WI38 (cell line): ENCODE data around the gene TARDBP.
A peak's percentile ranks its signal among the peaks of the same experiment; 100 is the strongest.

ENCODE experiments used
- H3K4me3 ChIP-seq: 2 replicates; pipeline ENCODE4 v1.5.1; 2011; ENCODE audit warnings: low read depth, mild to moderate bottlenecking, control low read depth, low read length
- TF ChIP-seq, protein P1 (sequence below): IDR thresholded peaks from 2 replicates; pipeline ENCODE4 v1.5.1; 2012; ENCODE audit warnings: low read depth, mild to moderate bottlenecking, control low read depth, low read length

TARDBP gene

DNA sequence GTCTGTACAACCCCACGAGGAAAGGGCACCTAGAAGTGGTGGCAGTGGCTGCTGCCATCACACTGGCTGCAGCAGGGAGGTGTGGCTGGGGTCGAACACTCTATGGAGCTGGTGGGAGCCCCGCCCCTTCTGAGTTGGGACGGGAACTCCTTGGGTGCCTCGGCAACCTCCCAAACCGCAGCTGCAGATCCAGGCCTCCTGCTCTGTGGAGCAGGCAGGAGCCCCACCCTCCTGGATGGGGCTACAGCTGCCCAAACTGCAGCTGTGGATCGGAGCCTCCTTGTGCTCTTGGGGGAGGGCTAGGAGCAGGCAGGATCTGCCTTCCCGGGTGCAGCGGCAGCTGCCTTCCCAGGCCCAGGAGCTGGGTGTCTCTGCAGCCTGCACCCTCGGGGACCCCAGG is 38.9 kb upstream of the TARDBP start:
- TF ChIP-seq, protein P1, sequence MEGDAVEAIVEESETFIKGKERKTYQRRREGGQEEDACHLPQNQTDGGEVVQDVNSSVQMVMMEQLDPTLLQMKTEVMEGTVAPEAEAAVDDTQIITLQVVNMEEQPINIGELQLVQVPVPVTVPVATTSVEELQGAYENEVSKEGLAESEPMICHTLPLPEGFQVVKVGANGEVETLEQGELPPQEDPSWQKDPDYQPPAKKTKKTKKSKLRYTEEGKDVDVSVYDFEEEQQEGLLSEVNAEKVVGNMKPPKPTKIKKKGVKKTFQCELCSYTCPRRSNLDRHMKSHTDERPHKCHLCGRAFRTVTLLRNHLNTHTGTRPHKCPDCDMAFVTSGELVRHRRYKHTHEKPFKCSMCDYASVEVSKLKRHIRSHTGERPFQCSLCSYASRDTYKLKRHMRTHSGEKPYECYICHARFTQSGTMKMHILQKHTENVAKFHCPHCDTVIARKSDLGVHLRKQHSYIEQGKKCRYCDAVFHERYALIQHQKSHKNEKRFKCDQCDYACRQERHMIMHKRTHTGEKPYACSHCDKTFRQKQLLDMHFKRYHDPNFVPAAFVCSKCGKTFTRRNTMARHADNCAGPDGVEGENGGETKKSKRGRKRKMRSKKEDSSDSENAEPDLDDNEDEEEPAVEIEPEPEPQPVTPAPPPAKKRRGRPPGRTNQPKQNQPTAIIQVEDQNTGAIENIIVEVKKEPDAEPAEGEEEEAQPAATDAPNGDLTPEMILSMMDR = no peak
- no peak overlapping the region for H3K4me3 ChIP-seq

DNA sequence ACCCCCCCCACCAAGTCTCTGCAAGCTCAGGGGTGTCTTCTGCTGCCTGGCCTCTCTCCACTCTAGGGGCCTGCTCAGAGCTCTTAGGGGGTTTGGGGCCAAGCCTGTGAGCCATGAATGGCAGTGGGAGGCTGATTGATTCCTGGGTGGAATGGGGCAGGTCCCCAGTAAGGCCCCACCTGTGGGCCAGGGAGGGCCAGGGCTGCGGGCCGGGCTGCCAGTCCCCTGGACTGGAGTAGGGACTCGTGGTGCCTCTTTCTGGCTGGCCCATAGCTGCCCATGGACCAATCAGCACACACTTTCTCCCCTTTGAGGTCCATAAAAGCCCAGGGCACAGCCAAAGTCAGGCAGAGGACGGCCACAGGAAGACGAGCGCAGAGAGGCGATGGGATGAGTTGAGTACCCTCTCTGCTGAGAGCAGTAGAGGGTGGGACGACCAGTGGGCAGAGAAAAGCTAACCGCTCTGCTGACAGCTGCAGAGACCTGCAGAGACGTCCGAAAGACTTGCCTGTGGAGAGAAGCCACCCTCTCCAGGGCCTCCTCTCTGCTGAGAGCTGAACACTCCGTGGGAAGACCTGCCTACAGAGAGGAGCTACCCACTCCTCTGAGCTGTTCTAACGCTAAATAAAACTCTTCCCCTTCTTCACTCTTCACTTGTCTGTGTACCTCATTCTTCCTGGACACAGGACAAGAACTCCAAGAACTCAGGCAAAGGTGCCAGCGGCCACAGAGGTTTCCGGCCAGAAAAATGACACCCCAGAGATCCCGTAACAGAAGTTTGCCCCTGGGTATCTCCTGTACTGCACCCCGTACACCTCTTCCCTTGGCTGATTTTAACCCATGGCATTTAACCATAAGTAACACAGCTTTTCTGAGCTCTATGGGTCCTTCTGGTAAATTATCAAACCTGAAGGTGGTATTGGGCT is 38.2 kb upstream of the TARDBP start:
- TF ChIP-seq, protein P1 = no peak
- no peak overlapping the region for H3K4me3 ChIP-seq

DNA sequence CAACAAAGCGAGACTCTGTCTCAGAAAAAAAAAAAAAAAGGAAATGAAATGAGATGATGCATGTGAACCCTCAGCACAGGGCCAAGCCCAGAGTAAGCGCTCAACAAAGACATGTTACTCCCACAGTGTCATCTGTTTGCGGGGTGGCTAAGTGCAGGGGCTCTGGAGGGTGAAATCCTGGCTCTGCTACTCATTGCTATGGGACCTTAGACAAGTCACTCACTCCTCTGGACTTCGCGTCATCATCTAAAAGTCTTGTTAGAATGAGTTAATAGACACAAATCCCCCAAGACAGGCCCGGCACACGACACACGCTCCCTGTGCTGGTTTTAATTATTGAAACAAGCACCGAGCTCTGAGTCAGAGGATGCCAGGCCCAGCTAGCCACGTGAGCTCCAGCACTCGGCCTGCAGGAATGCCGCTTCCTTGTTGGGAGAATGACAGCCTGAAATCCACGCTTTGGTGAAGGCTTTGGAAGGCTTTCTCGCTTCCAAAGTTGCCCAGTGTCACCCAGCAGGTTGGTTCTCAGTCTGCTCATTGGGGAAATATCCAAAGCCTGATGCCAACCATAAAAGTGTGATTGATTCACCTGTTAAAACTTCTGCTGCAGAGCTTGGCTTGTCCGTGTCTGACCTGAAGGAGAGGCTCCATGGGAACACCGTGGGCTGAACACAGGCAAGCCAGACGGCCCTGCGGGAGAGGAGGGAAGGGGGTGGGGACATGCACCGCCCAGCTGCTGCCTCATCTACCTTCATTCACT is 36.7 kb upstream of the TARDBP start:
- TF ChIP-seq, protein P1 = no peak
- H3K4me3 ChIP-seq = no peak overlapping the region

DNA sequence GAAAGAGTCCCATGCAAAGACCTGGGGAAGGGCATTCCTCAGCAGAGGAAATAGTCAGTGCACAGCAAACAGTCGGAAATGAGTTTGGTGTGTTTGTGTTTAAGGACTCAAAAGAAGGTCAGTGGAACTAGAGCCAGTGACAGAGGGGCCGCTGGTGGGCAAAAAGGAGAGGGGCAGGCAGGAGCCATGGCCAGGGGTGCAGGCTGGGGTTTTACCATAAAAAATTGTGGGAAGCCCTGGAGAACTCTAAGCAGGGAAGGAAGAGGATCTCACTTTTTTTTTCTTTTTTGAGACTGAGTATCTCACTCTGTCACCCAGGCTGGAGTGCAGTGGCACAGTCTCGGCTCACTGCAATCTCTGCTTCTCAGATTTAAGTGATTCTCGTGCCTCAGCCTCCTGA is 33.7 kb upstream of the TARDBP start:
- TF ChIP-seq, protein P1 = no peak
- no peak overlapping the region for H3K4me3 ChIP-seq

DNA sequence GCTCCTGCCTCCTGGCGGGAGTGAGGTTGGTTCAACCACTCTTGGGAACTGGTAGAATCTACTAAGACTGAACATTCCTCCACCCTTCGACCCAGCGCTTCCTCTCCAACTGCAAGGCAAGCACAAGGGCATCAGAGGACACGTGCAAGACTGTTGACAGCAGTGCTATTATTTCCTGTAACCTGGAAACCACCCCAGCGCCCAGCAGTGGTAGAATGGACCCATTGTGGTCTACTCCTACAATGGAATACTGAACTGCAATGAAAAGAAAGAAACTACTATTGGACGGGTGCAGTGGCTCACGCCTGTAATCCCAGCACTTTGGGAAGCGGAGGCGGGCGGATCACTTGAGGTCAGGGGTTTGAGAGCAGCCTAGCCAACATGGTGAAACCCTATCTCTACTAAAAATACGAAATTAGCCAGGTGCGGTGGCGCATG is 33.0 kb upstream of the TARDBP start:
- H3K4me3 ChIP-seq = no peak overlapping the region
- TF ChIP-seq, protein P1 = no peak

DNA sequence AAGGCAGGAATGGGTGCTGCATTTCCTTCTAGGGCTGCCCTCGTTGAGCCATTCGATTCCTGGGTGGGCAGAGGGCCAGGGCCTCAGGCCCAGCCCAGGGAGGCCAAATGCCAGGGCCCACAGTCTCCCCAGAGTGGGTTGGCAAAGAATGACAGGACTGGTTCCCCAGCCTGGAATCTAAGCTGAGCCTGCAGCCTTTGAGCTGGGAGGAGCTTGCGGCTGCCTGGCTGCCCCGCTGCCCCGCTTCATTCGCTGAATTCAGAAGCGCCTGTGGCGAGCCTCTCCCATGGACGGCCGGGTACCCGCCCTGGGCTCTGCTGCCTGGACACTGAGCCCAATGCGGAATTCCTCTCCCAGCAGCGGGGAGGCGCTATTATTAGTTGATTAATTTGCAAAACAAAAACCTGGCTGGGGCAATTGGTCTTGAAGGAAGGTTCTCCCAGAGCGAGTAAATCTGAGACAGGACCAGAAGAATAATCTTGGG is 32.3 kb upstream of the TARDBP start:
- TF ChIP-seq, protein P1 = peak; percentile 21; the same call in 1 of the 2 replicates
- no peak overlapping the region for H3K4me3 ChIP-seq
